RWPE1 (cell line): ENCODE measurements around the gene SIGMAR1.

Experiments
- CTCF ChIA-PET: fragments of 350-600 bp; sonication (Branson Sonifier 250); formaldehyde crosslinking; extraction: SDS; loops from one replicate; lab custom pipeline; 2021; lab: Yijun Ruan, JAX
- POLR2A ChIA-PET: fragments of 400-600 bp; formaldehyde crosslinking; extraction: SDS; loops from one replicate; lab custom pipeline; 2020; ENCODE audit warnings: antibody characterized with exemption; ENCODE audit not compliant: low non-redundant PET; lab: Yijun Ruan, JAX
- DNase-seq: peaks from one replicate; pipeline ENCODE4 v3.0.0; 2012; ENCODE audit warnings: low spot score
- H3K27ac ChIP-seq: fragments of 450-650 bp; 2 replicates; pipeline ENCODE4 v1.5.1; 2017
- CTCF ChIP-seq: fragments of 450-650 bp; conservative IDR thresholded peaks from 2 replicates; pipeline ENCODE4 v1.5.1; 2017; ENCODE audit warnings: low read depth, mild to moderate bottlenecking

Gene SIGMAR1

GRCh38 chr9:34633166-34633565 lies 4.4 kb downstream of the SIGMAR1 start:
- ChIA-PET CTCF (interaction anchor here (0.6 to 2.1 kb wide), 19 partner anchors 8 to 1470 kb away, joined by 3 to 12 read pairs (median 6); partner anchors contain the start of genes DCTN3, ENHO and GALT), POLR2A (no interaction called here)
- DNase-seq: no peak
- no peak for TF ChIP-seq CTCF
- no peak overlapping the region for H3K27ac ChIP-seq

- ChIA-PET CTCF (no interaction called here), POLR2A (no interaction called here)
- no peak for TF ChIP-seq CTCF
- DNase-seq: peak; percentile 45
- H3K27ac ChIP-seq: no peak overlapping the region
Measured at GRCh38 chr9:34630402-34631154, 7.0 kb downstream of the SIGMAR1 start.

- ChIA-PET CTCF (no interaction called here), POLR2A (no interaction called here)
- no peak overlapping the region for H3K27ac ChIP-seq
- TF ChIP-seq CTCF: no peak
- no peak for DNase-seq
Measured at GRCh38 chr9:34629491-34629808, 8.1 kb downstream of the SIGMAR1 start.

- peak; percentile 49 for DNase-seq
- TF ChIP-seq CTCF: no peak; the same call in 1 of the 2 replicates
- ChIA-PET CTCF (no interaction called here), POLR2A (no interaction called here)
- no peak within 1 kb of the TSS for H3K27ac ChIP-seq
Measured at GRCh38 chr9:34628656-34629490, 8.7 kb downstream of the SIGMAR1 start, which contains the start of gene ARID3C. Gene ARID3C (minus strand): TSS chr9:34629066. CDS start chr9:34628014, 1,052 bp downstream.

GRCh38 chr9:34627716-34628655 lies 9.6 kb downstream of the SIGMAR1 start:
- no peak overlapping the region for H3K27ac ChIP-seq
- no peak for DNase-seq
- no peak for TF ChIP-seq CTCF
- POLR2A ChIA-PET: interaction anchor here (0.6 kb wide), 1 partner anchor 17 kb away, joined by 4 read pairs; no protein-coding TSS in a partner anchor
- CTCF ChIA-PET: no interaction called here

- TF ChIP-seq CTCF: no peak
- POLR2A ChIA-PET: no interaction called here
- no peak for DNase-seq
- no peak overlapping the region for H3K27ac ChIP-seq
- CTCF ChIA-PET: interaction anchor here (0.6 to 1.9 kb wide), 2 partner anchors 9 to 352 kb away, joined by 3 to 10 read pairs; no protein-coding TSS in a partner anchor
Measured at GRCh38 chr9:34625186-34625486, 12.5 kb downstream of the SIGMAR1 start.
